ENCODE measurements around the gene MCM7.

The MCM7 gene

DNA sequence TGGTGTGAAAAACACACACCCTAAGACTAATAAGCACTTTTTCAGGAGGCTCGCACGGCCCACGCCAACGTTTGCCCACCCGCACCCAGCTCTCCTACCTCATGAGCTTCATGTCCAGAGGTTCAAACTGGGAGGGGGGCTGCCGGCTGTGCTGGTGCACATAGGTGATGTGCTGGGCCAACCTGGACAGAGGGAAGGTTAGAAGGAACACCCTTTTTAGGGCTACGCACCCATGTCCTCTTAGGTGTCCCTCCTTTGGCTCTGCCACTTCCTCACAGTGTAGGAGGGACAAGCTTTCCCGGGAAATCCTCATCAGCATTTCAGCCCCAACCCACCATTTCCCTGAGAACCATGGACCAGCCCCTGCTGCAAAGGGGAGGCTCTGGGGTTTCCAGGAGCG lies 5.9 kb downstream of the MCM7 start:
- H3K4me3 ChIP-seq (replicated peaks; ENCODE audit: low read depth, low read length) = no peak overlapping the region
- DNase-seq (ENCODE audit: extremely low read depth, low read depth) = no peak
- TF ChIP-seq, protein P1, sequence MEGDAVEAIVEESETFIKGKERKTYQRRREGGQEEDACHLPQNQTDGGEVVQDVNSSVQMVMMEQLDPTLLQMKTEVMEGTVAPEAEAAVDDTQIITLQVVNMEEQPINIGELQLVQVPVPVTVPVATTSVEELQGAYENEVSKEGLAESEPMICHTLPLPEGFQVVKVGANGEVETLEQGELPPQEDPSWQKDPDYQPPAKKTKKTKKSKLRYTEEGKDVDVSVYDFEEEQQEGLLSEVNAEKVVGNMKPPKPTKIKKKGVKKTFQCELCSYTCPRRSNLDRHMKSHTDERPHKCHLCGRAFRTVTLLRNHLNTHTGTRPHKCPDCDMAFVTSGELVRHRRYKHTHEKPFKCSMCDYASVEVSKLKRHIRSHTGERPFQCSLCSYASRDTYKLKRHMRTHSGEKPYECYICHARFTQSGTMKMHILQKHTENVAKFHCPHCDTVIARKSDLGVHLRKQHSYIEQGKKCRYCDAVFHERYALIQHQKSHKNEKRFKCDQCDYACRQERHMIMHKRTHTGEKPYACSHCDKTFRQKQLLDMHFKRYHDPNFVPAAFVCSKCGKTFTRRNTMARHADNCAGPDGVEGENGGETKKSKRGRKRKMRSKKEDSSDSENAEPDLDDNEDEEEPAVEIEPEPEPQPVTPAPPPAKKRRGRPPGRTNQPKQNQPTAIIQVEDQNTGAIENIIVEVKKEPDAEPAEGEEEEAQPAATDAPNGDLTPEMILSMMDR (IDR thresholded peaks at IDR 0.05; ENCODE audit: low read depth, low read length, missing control alignments) = no peak

DNA sequence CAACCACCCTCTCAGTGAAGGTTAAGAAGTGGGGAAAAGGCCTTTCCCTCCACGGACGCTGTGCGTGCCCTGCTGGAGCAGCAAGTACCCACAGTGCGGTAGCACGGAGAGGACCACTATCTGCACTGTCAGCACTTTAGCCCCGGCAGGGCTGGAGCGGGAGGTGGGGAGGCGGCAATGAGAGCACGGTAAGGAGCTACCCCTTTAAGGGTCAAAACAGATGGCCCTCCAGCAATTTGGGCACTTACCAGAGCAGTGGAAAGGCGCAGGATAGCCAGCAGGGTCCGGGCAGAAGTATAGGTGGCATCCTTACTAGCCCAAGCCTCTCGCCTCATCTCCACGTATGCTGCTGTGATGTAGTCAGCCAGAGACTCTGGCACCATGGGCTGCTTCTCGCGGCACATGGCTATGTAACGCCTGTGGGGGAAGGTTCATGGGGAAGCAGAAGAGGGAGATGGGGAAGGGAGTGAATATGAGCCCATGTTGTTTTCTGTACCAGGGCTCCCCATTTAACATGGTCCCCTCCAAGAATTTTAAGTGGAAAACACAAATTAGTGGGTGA lies 7.2 kb downstream of the MCM7 start:
- DNase-seq (ENCODE audit: extremely low read depth, low read depth) = no peak
- no peak overlapping the region for H3K4me3 ChIP-seq (replicated peaks; ENCODE audit: low read depth, low read length)
- TF ChIP-seq, protein P1 (IDR thresholded peaks at IDR 0.05; ENCODE audit: low read depth, low read length, missing control alignments) = no peak

DNA sequence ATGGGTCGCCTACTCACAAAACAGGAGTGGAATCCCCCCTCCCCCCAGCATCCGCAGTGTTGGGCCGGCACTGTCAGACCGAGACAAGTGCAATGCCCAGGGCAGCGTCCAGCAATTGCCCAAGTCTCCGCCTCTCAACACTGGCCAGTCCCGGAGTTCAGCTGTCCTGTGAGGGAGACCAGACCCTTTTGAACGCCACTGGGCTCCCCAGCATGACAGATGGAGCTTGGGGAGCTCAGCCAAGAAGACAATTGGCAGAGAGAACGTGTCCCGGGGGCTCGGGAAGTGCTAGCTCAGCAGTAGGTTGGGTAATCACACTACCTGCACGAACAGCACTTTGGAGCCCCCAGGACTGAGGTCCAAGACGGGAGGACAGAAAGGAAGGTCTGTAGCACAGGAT lies 7.7 kb downstream of the MCM7 start:
- TF ChIP-seq, protein P1 (IDR thresholded peaks at IDR 0.05; ENCODE audit: low read depth, low read length, missing control alignments) = no peak
- no peak for DNase-seq (ENCODE audit: extremely low read depth, low read depth)
- no peak overlapping the region for H3K4me3 ChIP-seq (replicated peaks; ENCODE audit: low read depth, low read length)

DNA sequence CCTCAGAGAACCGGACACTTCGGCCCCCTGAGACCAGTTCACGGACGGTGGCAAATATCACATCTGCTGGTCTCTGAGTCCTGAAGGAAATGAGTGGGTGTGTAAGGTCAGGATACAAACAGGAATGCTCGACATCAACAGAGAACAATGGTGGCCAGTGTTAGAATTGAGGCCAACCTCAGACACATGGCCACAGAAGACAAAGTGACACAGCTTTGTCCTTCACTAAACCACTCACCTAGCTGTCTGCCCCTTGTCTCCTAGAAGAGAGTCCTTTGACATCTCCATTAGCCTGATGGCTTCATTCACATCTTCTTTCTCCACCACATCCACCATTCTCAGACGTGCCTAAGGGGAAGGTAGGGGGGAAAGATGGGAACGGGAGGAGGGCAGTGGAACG lies 8.1 kb downstream of the MCM7 start:
- DNase-seq (ENCODE audit: extremely low read depth, low read depth) = no peak
- TF ChIP-seq, protein P1 (IDR thresholded peaks at IDR 0.05; ENCODE audit: low read depth, low read length, missing control alignments) = no peak
- no peak overlapping the region for H3K4me3 ChIP-seq (replicated peaks; ENCODE audit: low read depth, low read length)

DNA sequence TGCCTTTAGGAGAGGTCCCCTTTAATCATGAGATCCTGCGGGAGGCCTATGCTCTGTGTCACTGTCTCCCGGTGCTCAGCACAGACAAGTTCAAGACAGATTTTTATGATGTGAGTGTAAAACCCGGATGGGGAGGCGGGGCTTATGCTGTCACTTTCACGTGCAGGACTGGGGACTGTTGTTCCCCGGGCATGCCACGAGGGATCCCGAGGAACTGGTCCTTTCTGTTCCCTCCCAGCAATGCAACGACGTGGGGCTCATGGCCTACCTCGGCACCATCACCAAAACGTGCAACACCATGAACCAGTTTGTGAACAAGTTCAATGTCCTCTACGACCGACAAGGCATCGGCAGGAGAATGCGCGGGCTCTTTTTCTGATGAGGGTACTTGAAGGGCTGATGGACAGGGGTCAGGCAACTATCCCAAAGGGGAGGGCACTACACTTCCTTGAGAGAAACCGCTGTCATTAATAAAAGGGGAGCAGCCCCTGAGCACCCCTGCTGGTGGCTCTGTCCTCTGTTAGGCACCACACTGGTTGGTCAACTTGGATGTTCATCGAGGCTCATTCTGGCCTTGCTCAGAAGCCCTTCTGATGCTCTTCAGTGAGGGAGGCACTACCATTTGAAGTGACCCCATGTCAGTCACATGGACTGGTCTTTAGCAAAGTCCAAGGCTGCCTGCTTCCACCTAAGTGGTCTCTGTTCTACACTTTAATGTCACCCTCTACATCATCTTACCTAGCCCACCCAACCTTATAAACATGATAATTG lies 9.6 kb downstream of the MCM7 start:
- TF ChIP-seq, protein P1 (IDR thresholded peaks at IDR 0.05; ENCODE audit: low read depth, low read length, missing control alignments) = peak; percentile 31
- DNase-seq (ENCODE audit: extremely low read depth, low read depth) = no peak

DNA sequence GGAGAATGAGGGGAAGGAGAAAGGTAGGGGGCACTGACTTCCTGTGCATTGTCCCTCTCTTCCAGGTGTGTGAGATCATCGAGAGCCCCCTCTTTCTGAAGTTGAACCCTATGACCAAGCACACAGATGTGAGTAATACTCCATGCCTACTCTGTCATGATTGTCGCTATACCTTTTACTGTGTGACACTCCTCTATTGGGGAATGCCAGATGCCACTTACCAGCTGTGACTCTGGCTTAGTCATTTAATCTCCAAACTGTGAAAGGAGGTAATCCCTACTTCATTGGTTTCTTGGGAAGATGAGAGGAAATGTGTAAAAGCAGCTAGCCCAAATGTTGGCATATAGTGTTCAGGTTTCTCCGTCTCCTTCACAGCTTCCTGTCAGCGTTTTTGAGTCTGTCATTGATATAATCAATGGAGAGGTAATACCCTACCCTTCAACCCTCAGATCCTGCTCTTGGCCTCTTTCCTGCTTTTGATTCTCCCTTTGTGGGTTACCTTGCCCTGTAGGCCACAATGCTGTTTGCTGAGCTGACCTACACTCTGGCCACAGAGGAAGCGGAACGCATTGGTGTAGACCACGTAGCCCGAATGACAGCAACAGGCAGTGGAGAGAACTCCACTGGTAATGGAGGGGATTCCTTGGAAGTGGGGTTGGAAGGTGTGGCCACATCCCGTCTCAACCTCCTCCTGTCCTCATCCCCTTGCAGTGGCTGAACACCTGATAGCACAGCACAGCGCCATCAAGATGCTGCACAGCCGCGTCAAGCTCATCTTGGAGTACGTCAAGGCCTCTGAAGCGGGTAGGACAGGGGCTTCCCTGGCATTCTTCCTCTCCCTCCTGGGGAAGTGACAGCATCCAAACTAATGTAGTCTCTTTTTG lies 10.4 kb downstream of the MCM7 start:
- TF ChIP-seq, protein P1 (IDR thresholded peaks at IDR 0.05; ENCODE audit: low read depth, low read length, missing control alignments) = no peak
- peak overlapping the region; percentile 5; the same call in 1 of the 2 replicates for H3K4me3 ChIP-seq (replicated peaks; ENCODE audit: low read depth, low read length)
- no peak for DNase-seq (ENCODE audit: extremely low read depth, low read depth)

More for the DNA sequence above, 9.6 kb downstream of the MCM7 start:
- no peak overlapping the region for H3K4me3 ChIP-seq (replicated peaks; ENCODE audit: low read depth, low read length)

Data from HFF-Myc (cell line).